HL-60 (cell line): ENCODE measurements around the gene TMOD1.

Experiments used
- CTCF ChIP-seq: IDR thresholded peaks from one replicate; pipeline ENCODE4 v1.5.1; 2011; ENCODE audit warnings: low read length, control low read depth, inconsistent platforms; ENCODE audit not compliant: insufficient read depth
- GABPA ChIP-seq: IDR thresholded peaks from 2 replicates; pipeline ENCODE4 v1.6.1; 2012; ENCODE audit warnings: low read depth
- POLR2AphosphoS5 ChIP-seq: IDR thresholded peaks from 2 replicates; pipeline ENCODE4 v1.6.1; 2012; ENCODE audit warnings: low read depth
- REST ChIP-seq: IDR thresholded peaks from 2 replicates; pipeline ENCODE4 v1.6.1; 2012; ENCODE audit warnings: low read depth; ENCODE audit not compliant: insufficient replicate concordance
- SPI1 ChIP-seq: IDR thresholded peaks from 2 replicates; pipeline ENCODE4 v1.6.1; 2012; ENCODE audit warnings: low read depth, mild to moderate bottlenecking, borderline replicate concordance

GRCh38 chr9:97548379-97548778 lies 46.9 kb downstream of the TMOD1 start:
- TF ChIP-seq POLR2AphosphoS5 (no peak), CTCF (no peak), REST (no peak), GABPA (no peak), SPI1 (no peak)
